MM.1S (cell line): ENCODE data around the gene RUNX2.

Source experiments
- EZH2 ChIP-seq: fragments of 300-600 bp; sonication (generic); optimal IDR thresholded peaks from 2 replicates; pipeline ENCODE3; 2017; ENCODE audit warnings: low read depth, mild to moderate bottlenecking, antibody characterized with exemption, low read length, mixed read lengths
- EZH2phosphoT487 ChIP-seq: fragments of 300-600 bp; sonication (generic); IDR thresholded peaks from 2 replicates; pipeline ENCODE4 v1.6.1; 2018; ENCODE audit warnings: antibody characterized with exemption, low read length
- TF ChIP-seq, protein P1 (sequence below): fragments of 300-600 bp; sonication (generic); IDR thresholded peaks from 2 replicates; pipeline ENCODE4 v1.5.1; 2016; ENCODE audit warnings: antibody characterized with exemption, low read length, mixed read lengths

DNA sequence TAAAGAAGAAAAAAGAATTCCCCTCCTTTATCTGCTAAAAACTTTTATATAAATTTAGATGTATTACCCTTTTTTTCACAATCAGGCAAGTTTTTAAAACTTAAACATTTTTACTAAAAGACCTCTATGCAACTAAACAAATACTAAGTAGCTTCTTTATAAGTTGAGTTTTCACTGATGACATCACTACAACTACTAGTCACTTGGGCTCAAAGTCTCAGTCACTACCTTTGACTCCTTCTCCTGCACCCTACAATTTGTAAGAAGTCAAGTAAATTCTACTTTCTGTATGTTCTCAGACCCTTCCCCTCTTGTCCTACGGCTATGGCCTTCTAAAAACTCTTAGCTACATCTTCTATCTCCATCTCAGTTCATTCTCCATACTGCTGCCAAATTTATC is 38.4 kb downstream of the RUNX2 start:
- TF ChIP-seq, protein P1, sequence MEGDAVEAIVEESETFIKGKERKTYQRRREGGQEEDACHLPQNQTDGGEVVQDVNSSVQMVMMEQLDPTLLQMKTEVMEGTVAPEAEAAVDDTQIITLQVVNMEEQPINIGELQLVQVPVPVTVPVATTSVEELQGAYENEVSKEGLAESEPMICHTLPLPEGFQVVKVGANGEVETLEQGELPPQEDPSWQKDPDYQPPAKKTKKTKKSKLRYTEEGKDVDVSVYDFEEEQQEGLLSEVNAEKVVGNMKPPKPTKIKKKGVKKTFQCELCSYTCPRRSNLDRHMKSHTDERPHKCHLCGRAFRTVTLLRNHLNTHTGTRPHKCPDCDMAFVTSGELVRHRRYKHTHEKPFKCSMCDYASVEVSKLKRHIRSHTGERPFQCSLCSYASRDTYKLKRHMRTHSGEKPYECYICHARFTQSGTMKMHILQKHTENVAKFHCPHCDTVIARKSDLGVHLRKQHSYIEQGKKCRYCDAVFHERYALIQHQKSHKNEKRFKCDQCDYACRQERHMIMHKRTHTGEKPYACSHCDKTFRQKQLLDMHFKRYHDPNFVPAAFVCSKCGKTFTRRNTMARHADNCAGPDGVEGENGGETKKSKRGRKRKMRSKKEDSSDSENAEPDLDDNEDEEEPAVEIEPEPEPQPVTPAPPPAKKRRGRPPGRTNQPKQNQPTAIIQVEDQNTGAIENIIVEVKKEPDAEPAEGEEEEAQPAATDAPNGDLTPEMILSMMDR, result no peak
- TF ChIP-seq EZH2, result no peak
- TF ChIP-seq EZH2phosphoT487, result no peak
